GM19468 (cell line): ENCODE data around the gene PRRT3.
"Not testable (repeated sequence)": the region's sequence is repeated elsewhere in the genome, so short reads cannot be mapped to it uniquely, and the experiment has no call there.

Source experiments
- ATAC-seq: cut with Tn5 transposase; IDR thresholded peaks from one replicate; pipeline ENCODE4 v1.9.1; 2021; ENCODE audit warnings: mild to moderate bottlenecking, moderate library complexity, moderate number of reproducible peaks; ENCODE audit not compliant: unreplicated experiment; ENCODE audit errors: extremely low read depth

Gene PRRT3

GRCh38 chr3:9901967-9902366 is 50.2 kb downstream of the PRRT3 start:
- ATAC-seq: no peak

GRCh38 chr3:9900965-9901415 is 51.2 kb downstream of the PRRT3 start:
- not testable (repeated sequence) for ATAC-seq

- ATAC-seq: no peak
Observed at GRCh38 chr3:9899289-9899791, 52.9 kb downstream of the PRRT3 start.

GRCh38 chr3:9898467-9899241 is 53.6 kb downstream of the PRRT3 start:
- no peak for ATAC-seq

GRCh38 chr3:9897408-9898372 is 54.5 kb downstream of the PRRT3 start:
- ATAC-seq: no peak

GRCh38 chr3:9896755-9897407 is 55.3 kb downstream of the PRRT3 start:
- not testable (repeated sequence) for ATAC-seq

GRCh38 chr3:9895715-9896114 is 56.5 kb downstream of the PRRT3 start:
- ATAC-seq: not testable (repeated sequence)
